Right ventricle myocardium inferior (tissue), 1 donor: ENCODE data around the gene CWC15. TPM values are rescaled to one million over a fixed set of nuclear protein-coding genes. Genes with fewer than 3 reads are reported as not detected.
"Not testable (repeated sequence)": the region's sequence is repeated elsewhere in the genome, so short reads cannot be mapped to it uniquely, and the experiment has no call there.

Experiments
- ATAC-seq: fragments of 200-7000 bp; cut with Tn5 transposase; one replicate; pipeline ENCODE4 v1.9.1; 2020; ENCODE audit warnings: mild to moderate bottlenecking, moderate library complexity
- DNase-seq: peaks from one replicate; pipeline ENCODE4 v3.0.0; 2021; ENCODE audit errors: missing footprints
- intact Hi-C: fragments of 100-400 bp; cut with DNase I; formaldehyde crosslinking; loops from one replicate; pipeline ENCODE4 v1.11.0; 2022
- total RNA-seq: library from RNA; stranded (reverse); fragmentation: NEBNext Ultra II Directional; extraction: Animal tissue kit (Norgen Biotek cat#: 25700); gene quantifications from one replicate; pipeline ENCODE4 v1.2.1, GENCODE V29; 2021
- donor health status: DM: no; HTN: yes; CAD: no; lungs with severe emphysema.

Gene CWC15
- total RNA-seq, 1 donor from 2014 or later, result 79.1 TPM

- intact Hi-C loops, result no loop called here
- DNase-seq (no peak), ATAC-seq (no peak)
Observed at GRCh38 chr11:94925422-94926270, 47.7 kb downstream of the CWC15 start.

GRCh38 chr11:94924612-94925011 is 48.7 kb downstream of the CWC15 start:
- intact Hi-C loops, result no loop called here
- no peak for DNase-seq

DNA sequence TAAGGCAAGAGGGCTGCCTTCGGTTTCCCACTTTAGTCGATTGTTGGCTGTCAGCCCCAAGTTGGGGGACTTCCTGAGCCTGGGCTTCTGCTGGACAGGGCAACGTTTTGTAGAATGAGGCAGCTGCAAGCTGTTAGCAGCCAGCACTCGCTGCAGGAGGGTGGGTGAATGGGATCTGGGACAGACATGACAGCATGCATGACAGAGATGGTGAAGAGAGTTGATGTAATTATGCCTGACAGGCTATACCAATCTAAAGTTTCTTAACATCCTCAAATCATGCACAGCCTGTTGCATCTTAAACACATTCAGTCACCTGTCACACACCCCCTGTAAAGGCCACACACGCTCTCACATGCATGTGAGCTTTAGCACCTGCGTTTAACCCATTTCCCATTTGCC is 49.2 kb downstream of the CWC15 start:
- intact Hi-C loops, result no loop called here
- no peak for DNase-seq
- no peak for ATAC-seq

More at GRCh38 chr11:94924612-94925011, 48.7 kb downstream of the CWC15 start:
- ATAC-seq, result no peak

DNA sequence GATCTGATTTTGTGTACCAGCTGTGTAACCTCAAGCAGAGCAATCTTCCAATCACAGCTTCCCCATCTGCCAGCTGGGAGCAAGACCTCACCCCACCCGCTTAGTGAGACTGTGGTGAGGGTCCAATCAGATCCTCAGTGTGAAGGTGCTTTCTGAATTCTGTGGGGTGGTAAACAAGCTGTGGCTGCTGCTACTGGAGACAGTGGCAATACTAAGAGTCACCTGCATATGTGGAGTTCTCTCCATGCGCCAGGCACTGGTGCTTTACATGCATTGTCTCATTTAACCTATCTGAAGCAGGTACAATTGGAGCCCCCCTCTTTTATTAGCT is 50.4 kb downstream of the CWC15 start:
- intact Hi-C loops, result no loop called here
- DNase-seq, result no peak
- no peak for ATAC-seq

GRCh38 chr11:94922321-94923003 is 50.9 kb downstream of the CWC15 start:
- intact Hi-C loops, result no loop called here
- ATAC-seq (no peak), DNase-seq (no peak)

DNA sequence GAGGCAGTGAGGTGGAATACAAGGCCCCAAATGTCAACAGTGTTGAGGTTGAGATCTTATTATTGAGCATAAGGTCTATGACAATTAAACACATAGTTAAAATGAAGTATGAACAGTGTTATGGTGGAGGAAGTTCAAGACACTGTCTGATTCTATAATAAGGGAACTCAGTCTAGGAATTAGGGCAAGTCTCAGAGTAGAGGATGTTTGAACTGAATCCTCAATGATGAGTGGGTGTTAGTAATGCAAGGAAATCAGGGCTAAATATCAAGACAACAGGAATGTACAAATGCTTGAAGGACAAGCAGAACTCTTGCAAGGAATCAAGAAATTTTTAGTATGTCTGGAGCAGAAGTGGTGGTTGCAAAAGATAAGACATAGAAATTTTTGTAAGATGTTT is 53.0 kb downstream of the CWC15 start:
- no peak for ATAC-seq
- no peak for DNase-seq
- intact Hi-C loops, result no loop called here

DNA sequence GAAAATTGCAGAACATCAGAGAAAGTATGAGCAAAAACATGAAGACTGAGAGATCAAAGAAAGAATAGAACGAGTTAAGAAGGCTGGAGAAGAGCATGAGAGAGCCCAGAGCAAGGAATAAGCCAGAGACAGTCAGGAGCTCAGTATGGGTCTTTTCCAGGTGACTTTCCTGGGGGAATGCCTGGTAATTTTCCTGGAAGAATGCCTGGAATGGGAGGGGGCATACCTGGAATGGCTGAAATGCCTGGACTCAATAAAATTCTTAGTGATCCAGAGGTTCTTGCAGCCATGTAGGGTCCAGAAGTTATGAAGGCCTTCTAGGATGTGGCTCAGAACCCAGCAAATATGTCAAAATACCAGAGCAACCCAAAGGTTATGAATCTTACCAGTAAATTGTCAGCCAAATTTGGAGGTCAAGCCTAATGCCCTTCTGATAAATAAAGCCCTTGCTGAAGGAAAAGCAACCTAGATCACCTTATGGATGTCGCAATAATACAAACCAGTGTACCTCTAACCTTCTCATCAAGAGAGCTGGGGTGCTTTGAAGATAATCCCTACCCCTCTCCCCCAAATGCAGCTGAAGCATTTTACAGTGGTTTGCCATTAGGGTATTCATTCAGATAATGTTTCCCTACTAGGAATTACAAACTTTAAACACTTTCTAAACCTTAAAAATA is 59.5 kb downstream of the CWC15 start:
- ATAC-seq, intact Hi-C loops, DNase-seq: not testable (repeated sequence)

GRCh38 chr11:94912806-94913205 is 60.5 kb downstream of the CWC15 start:
- no peak for DNase-seq
- intact Hi-C loops, result no loop called here

More at GRCh38 chr11:94912806-94913205, 60.5 kb downstream of the CWC15 start:
- no peak for ATAC-seq

Other genes starting within 250 kb of the CWC15 start
- gene AMOTL1, start 205.2 kb downstream of the CWC15 start, total RNA-seq, result 53.5 TPM
- 0.54 TPM for gene KDM4D, start 153 bp upstream of the CWC15 start, total RNA-seq
- gene KDM4E, start 51.7 kb upstream of the CWC15 start, total RNA-seq, result not detected
- gene KDM4F, start 75.9 kb upstream of the CWC15 start, total RNA-seq, result not detected
- 22.8 TPM for gene SRSF8, start 93.4 kb upstream of the CWC15 start, total RNA-seq
- 11.2 TPM for gene ENDOD1, start 116.3 kb upstream of the CWC15 start, total RNA-seq